Activated CD4-positive, alpha-beta T cell treated with anti-CD3 and anti-CD28 coated beads for 4 hours (primary cell): ENCODE results near the gene PLXNA3.

Experiments used
- DNase-seq, 2 donors: peaks; one replicate each; pipeline ENCODE4 v3.0.0-alpha.2; 2020

The PLXNA3 gene

GRCh38 chrX:154458116-154458953 is at the start of gene PLXNA3:
Gene PLXNA3, plus strand, starts transcription at chrX:154458281. Its CDS starts 1,903 bp downstream, at chrX:154460184.
- peak; percentile 55 to 69 for DNase-seq

DNA sequence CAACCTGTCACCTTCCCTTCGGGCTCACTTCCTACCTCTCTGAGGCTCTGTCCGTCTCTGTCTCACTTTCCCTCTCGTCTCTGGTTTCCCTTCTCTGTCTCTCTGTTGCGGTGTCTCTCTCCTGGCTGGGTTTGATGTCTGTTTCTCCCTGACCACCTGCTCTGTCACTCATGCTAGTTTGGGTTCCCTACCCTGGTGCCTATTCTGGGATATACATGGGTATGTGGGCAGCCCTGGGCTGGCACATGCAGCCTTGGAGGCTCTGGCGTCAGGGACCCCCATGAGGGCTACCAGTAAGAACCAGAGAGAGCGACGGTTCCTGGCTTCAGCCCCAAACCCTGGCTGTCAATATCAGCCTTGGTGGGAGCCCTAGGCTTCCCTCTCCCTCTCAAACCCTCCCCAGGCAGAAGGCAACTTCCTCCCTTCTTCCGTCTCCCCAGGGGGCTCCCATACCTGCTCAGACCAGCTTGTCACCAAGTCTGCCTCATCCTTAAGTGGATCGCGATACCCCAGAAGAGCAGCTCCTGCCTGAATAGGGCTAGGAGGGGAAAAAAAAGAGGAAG is 49.3 kb upstream of the PLXNA3 start:
- no peak for DNase-seq

- no peak for DNase-seq
Observed at GRCh38 chrX:154409222-154409871, 48.7 kb upstream of the PLXNA3 start, which contains the start of gene DNASE1L1. Gene DNASE1L1, minus strand, starts transcription at chrX:154409254. Its CDS starts 3,686 bp downstream, at chrX:154405568.

- DNase-seq: peak in 1 of 2 donors; percentile 47
Observed at GRCh38 chrX:154411981-154412340, 46.1 kb upstream of the PLXNA3 start.

GRCh38 chrX:154412468-154412867 is 45.6 kb upstream of the PLXNA3 start:
- DNase-seq: no peak

GRCh38 chrX:154413142-154413541 is 44.9 kb upstream of the PLXNA3 start:
- no peak for DNase-seq

DNA sequence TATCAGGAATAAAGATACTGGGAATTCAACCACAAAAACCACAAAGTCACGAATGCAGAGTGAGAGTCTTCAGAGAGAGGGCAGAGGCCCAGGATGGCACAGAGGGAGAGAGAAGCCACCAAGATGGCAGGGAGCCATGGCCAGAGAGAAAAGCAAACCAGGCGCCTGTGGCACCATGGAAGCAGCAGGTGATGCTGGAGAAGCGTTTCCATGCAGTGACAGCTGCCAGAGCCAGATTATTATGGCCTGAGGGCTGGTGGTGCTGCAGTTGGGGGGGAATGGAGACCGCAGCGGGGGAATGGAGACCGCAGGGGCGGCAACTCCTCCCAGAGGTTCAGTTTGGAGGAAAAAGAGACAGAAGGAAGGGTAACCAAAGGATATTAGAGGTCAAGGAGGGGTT is 40.9 kb upstream of the PLXNA3 start:
- DNase-seq: no peak

GRCh38 chrX:154419189-154419588 is 38.9 kb upstream of the PLXNA3 start:
- no peak for DNase-seq

DNA sequence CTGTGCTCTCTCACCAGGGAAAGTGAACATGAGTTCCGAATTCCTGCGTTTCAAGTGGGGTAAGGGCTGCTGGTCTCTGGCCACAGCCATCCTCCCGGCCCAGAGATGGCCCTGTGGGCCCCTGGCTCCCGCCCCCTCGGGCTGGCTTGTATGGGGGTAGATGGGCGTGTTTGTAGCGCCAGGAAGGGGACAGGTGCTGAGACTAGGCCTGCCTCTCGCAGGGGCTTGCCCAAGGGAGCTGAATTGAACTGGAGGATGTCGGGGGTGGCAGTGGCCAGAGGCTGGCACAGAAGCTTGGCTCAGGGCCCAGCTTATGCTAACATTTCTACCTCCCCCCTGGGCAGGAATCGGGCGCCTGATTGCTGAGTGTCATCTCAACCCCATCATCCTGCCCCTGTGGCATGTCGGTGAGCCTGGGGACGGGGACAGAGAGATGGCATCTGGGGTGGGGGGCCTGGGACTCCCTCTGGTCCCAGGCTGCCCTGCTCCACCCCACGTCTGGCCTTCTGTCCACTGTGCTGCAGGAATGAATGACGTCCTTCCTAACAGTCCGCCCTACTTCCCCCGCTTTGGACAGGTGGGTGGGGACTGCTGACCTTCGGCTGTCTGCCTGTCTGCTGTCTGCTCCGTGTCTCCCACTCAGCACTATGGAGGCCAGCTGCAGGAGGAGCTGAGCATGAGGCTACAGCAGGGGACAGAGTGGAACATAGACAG is 38.2 kb upstream of the PLXNA3 start:
- no peak for DNase-seq

GRCh38 chrX:154420402-154420756 is 37.7 kb upstream of the PLXNA3 start:
- DNase-seq: no peak

DNA sequence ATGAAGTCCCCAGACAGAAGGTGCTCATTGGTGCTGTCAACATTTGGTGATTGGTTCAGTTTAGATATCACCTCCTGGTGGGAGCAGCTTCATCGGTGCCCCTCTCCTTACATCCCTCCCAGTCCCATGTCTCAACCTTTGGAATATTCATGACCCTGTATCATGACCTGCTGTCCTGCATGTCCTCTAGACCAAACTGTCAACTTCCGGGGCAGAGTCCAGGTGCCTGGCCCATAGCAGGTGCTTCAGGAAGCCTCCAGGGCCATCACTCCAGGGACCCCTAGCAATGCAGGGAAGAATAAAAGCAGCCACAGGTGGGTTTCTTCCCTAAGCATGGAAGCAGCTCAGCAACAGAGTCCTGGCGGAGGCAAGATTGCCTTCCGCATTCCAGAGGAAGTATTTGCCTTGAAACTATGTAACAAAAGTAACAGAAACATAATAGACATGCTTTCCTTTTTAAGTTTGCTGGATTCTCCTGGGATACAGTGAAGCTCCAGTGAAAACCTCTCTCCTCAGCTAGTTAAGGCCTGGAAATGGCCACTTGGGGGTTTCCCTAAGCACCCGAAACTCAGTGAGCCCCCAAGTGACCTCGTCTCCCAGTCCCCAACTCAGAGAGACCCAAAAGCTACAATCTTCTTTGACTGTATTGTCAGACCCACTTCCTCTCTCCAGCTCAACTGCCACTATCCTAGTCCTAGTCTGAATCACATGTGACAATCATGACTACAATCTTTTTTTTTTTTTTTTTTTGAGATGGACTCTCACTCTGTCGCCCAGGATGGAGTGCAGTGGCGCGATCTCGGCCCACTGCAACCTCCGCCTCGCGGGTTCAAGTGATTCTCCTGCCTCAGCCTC is 30.9 kb upstream of the PLXNA3 start:
- DNase-seq: no peak

DNA sequence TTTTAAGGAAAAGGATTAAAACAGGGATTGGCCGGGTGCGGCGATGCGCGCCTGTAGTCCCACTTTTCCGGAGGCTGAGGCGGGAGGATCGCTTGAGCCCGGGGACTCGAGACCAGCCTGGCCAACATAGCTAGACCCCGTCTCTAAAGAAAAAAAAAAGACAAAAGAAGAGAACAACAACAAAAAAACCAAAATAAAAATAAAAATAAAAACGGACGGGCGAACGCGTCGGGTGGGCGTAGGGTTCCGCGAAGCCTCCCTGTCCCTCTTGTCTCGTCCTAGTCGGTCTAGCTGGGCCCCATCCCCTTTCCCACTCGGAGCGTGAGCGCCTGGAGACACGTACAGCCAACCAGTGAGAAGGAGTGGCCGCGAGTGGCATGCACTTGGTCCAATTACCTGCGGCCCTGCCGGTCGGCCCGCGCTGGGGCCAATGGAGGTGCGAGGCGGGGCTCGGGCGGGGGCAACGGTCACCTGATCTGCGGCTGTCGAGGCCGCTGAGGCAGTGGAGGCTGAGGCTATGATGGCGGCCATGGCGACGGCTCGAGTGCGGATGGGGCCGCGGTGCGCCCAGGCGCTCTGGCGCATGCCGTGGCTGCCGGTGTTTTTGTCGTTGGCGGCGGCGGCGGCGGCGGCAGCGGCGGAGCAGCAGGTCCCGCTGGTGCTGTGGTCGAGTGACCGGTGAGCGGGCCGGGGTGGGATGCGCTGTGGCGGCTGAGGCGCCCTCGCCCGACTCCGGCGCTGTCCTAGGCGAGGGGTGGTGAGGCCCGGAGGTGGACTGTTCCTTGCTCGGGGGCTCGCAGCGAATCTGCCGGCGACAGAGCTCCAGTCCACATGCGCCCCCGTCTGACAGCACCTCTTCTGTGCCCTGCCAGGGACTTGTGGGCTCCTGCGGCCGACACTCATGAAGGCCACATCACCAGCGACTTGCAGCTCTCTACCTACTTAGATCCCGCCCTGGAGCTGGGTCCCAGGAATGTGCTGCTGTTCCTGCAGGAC is 29.6 kb upstream of the PLXNA3 start, which contains the start of gene ATP6AP1:
Gene ATP6AP1, plus strand, starts transcription at position 502 of the 996 bp plus-strand sequence. Its CDS starts 16 bp downstream, at position 518.
- DNase-seq: peak; percentile 81 to 83

- no peak for DNase-seq
Observed at GRCh38 chrX:154429711-154430110, 28.4 kb upstream of the PLXNA3 start.

DNA sequence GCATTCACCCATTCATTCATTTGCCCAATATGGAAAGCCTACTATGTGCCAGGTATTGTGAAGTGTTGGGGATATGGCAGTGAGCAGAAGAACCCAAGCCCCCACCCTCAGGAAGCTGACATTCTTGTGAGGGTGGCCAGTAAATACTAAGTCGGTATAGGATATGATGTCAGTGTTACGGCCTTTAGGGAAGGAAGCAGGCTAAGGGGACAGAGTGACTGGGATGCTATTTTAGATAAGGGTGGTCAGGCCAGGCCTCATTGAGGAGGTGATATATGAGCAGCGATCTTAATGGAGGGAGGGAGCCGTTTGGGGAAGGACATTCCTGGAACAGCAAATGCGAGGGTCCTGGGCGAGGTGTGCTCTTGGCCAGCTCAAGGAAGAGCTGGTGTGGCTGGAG is 27.6 kb upstream of the PLXNA3 start:
- DNase-seq: no peak

DNA sequence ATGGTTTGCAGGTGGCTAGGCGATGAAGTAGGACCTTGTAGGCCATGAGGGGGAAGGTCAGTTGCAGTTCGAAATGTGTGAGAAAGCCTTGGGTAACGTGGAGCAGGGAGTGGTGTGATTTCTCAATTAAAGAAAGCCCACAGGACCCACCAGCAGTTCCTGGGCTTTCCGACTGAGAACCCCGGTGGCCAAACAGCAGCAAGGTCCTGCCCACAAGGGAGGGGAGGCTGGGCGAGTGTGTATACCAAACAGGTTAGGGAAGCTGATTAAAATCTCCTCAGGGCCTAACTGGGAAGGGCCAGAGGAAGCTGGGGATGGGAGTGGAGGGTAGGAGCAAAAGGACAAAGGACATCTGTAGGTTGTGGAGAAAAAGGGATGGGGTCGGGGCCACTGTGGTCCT is 27.2 kb upstream of the PLXNA3 start:
- DNase-seq: no peak

- DNase-seq: no peak
Observed at GRCh38 chrX:154431341-154431740, 26.7 kb upstream of the PLXNA3 start.

DNA sequence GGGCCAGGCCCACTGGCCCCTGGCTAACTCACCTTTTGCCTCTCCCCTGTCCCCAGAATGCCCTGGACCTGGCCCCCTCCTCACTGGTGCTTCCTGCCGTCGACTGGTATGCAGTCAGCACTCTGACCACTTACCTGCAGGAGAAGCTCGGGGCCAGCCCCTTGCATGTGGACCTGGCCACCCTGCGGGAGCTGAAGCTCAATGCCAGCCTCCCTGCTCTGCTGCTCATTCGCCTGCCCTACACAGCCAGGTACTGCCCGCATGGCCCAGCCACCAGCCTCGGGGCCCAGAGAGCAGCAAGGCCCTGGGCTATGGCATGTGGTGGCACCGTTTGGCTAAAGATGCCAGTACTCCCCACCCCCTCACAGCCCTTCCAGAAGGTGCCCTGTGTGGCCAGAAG is 25.9 kb upstream of the PLXNA3 start:
- no peak for DNase-seq

DNA sequence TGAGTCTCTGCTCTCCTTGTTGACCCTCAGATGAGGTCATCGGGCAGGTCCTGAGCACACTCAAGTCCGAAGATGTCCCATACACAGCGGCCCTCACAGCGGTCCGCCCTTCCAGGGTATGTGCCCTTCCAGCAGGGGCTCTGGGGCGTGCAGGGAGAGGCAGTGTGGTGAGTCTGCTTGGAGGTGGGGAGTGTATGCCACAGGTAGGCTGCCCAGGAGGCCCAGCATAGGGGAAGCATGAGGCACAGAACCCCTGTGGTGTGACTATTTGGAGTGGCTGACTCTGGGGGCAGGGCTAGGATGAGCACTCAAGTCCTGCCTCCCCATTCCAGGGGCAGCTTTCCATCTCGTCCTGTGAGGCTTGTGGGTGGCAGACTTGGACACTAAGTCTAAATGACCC is 24.5 kb upstream of the PLXNA3 start:
- no peak for DNase-seq

DNA sequence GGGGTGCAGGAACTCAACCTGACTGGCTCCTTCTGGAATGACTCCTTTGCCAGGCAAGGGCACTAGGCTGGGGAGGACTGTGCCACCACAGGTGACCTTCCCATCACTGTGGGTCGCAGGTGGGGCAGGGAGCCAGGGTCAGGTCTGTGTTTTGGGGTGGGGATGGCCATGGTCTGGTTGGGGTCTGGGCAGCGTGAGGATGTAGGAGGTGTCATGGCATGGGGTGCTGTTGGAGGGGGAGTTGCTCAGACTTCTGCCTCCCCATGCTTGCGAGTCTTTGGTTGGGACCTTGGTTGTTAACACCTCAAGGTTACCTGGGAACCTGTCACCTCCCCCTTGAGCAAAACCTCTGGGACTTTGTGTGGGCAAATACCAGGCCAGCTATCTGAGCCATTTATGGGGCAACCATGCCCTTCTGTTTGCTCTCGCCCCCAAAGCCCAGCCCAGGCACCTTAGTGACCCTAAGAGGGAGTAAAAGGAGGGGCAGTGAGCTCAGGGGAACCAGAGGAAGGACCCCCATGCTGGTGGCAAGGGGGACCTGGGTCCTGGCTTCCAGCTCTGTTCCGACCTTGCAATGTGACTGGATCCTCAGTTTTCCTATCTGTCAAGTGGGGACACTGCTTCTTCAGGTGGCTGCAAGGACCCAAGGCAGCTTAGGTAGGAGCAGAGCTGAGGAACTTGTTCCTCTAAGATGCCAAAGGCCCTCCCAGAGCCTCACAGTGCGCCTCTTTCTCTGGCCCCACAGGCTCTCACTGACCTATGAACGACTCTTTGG is 23.5 kb upstream of the PLXNA3 start:
- DNase-seq: no peak

GRCh38 chrX:154435171-154435733 is 22.8 kb upstream of the PLXNA3 start:
- DNase-seq: no peak
